Common myeloid progenitor, CD34-positive (primary cell): Measurements from ENCODE around the gene HSPA12B.

ENCODE experiments used
- CTCF ChIA-PET: fragments of 350-600 bp; sonication (Branson Sonifier 250); formaldehyde crosslinking; loops from one replicate; lab custom pipeline; 2021; ENCODE audit warnings: antibody characterized with exemption; lab: Charles Lee
- POLR2A ChIA-PET: fragments of 350-600 bp; sonication (Branson Sonifier 250); formaldehyde crosslinking; loops from one replicate; lab custom pipeline; 2021; ENCODE audit warnings: antibody characterized with exemption; lab: Charles Lee
- DNase-seq, 3 donors: peaks; one replicate each; pipeline versions ENCODE4 v3.0.0 to v3.0.0-alpha.2; 2013
- H3K27ac ChIP-seq, 2 experiments: 1 replicate in 1 of 2; 2 replicates in 1 of 2; pipeline ENCODE4 v1.7.0; 2013; ENCODE audit warnings: inconsistent platforms in 2 of 2, low read length in 2 of 2, mild to moderate bottlenecking in 2 of 2, low read depth in 1 of 2, moderate library complexity in 1 of 2; ENCODE audit not compliant: severe bottlenecking in 2 of 2, insufficient read depth in 1 of 2, poor library complexity in 1 of 2
- H3K27me3 ChIP-seq, 5 experiments: replicated peaks in 2 of 5; 1 replicate in 3 of 5; 2 replicates in 2 of 5; pipeline versions ENCODE4 v1.6.1 to v1.7.0; 2013; ENCODE audit warnings: low read length in 4 of 5, mild to moderate bottlenecking in 2 of 5, moderate library complexity in 2 of 5, inconsistent platforms in 1 of 5; ENCODE audit not compliant: insufficient read depth in 5 of 5, control insufficient read depth in 4 of 5
- H3K36me3 ChIP-seq, 4 experiments: 1 replicate in 2 of 4; 2 replicates in 2 of 4; pipeline versions ENCODE4 v1.6.1 to v1.7.0; 2013; ENCODE audit warnings: low read length in 3 of 4, control low read depth in 1 of 4, mild to moderate bottlenecking in 1 of 4; ENCODE audit not compliant: control insufficient read depth in 4 of 4, insufficient read depth in 4 of 4
- H3K4me1 ChIP-seq, 4 experiments: 1 replicate in 3 of 4; 2 replicates in 1 of 4; pipeline versions ENCODE4 v1.6.1 to v1.7.1; 2013; ENCODE audit warnings: low read length in 3 of 4, mild to moderate bottlenecking in 3 of 4, control low read depth in 1 of 4, inconsistent platforms in 1 of 4, moderate library complexity in 1 of 4; ENCODE audit not compliant: control insufficient read depth in 4 of 4, insufficient read depth in 4 of 4; ENCODE audit errors: control extremely low read depth in 1 of 4
- H3K4me3 ChIP-seq, 7 experiments: 1 replicate in 4 of 7; 2 replicates in 3 of 7; pipeline versions ENCODE4 v1.5.1 to v1.7.0; 2013; ENCODE audit warnings: mild to moderate bottlenecking in 7 of 7, low read length in 6 of 7, moderate library complexity in 6 of 7, inconsistent platforms in 2 of 7, low read depth in 2 of 7, control low read depth in 1 of 7; ENCODE audit not compliant: insufficient read depth in 4 of 7, control insufficient read depth in 1 of 7; ENCODE audit errors: extremely low read depth in 1 of 7
- H3K9me3 ChIP-seq, 5 experiments: 1 replicate in 4 of 5; 2 replicates in 1 of 5; pipeline versions ENCODE4 v1.6.1 to v1.7.1; 2013; ENCODE audit warnings: low read length in 4 of 5, mild to moderate bottlenecking in 2 of 5, inconsistent platforms in 1 of 5, low read depth in 1 of 5, moderate library complexity in 1 of 5; ENCODE audit not compliant: control insufficient read depth in 4 of 5, insufficient read depth in 2 of 5; ENCODE audit errors: control extremely low read depth in 1 of 5
- WGBS: methylation state at CpG from one replicate; pipeline ENCODE4 v1.1.5; 2013; ENCODE audit not compliant: insufficient coverage; 5-methylcytosine and 5-hydroxymethylcytosine counted together

The HSPA12B gene

GRCh38 chr20:3733119-3733995, 872 bp downstream of the HSPA12B start:
- DNase-seq = no peak
- WGBS = 96% methylated on average over 16 of the region's 20 CpGs
- POLR2A ChIA-PET = no interaction called here
- H3K27ac ChIP-seq = no peak overlapping the region
- H3K36me3 ChIP-seq = no peaks in the 10 kb centered on the region
- CTCF ChIA-PET = interaction anchor here (1.1 kb wide), 1 partner anchor 23 kb away, joined by 3 read pairs; no protein-coding TSS in a partner anchor
- H3K27me3 ChIP-seq = peaks cover 0 to 38% (median 16%) of the 10 kb centered on the region in 5 experiments
- no peaks in the 10 kb centered on the region for H3K9me3 ChIP-seq
- peaks cover 0 to 6% (median 2%) of the 10 kb centered on the region in 4 experiments for H3K4me1 ChIP-seq
- H3K4me3 ChIP-seq = no peak overlapping the region

- WGBS = 88% methylated on average over 9 of the region's 12 CpGs
- no peaks in the 10 kb centered on the region for H3K36me3 ChIP-seq
- H3K9me3 ChIP-seq = no peaks in the 10 kb centered on the region
- DNase-seq = no peak
- H3K27ac ChIP-seq = no peak overlapping the region
- POLR2A ChIA-PET = interaction anchor here (0.8 kb wide), 1 partner anchor 183 kb away, joined by 3 read pairs; no protein-coding TSS in a partner anchor
- H3K4me3 ChIP-seq = no peak overlapping the region
- peaks cover 0 to 29% (median 14%) of the 10 kb centered on the region in 5 experiments for H3K27me3 ChIP-seq
- CTCF ChIA-PET = interaction anchor here (1.1 kb wide), 1 partner anchor 24 kb away, joined by 3 read pairs; no protein-coding TSS in a partner anchor
- peaks cover 0 to 6% (median 2%) of the 10 kb centered on the region in 4 experiments for H3K4me1 ChIP-seq
These were observed 1.8 kb downstream of the HSPA12B start for GRCh38 chr20:3734111-3734843.

- Histone ChIP-seq H3K27me3 (peaks cover 0 to 28% (median 10%) of the 10 kb centered on the region in 5 experiments), H3K9me3 (no peaks in the 10 kb centered on the region), H3K4me1 (peaks cover 0 to 6% (median 2%) of the 10 kb centered on the region in 4 experiments), H3K27ac (no peak overlapping the region), H3K4me3 (no peak overlapping the region), H3K36me3 (no peaks in the 10 kb centered on the region)
- POLR2A ChIA-PET = no interaction called here
- 95% methylated on average over 4 of the region's 4 CpGs for WGBS
- CTCF ChIA-PET = interaction anchor here (1.1 to 2.1 kb wide), 5 partner anchors 12 to 25 kb away, joined by 3 to 11 read pairs (median 5); no protein-coding TSS in a partner anchor
- DNase-seq = no peak
These were observed 3.3 kb downstream of the HSPA12B start for GRCh38 chr20:3735768-3736167.

GRCh38 chr20:3738111-3739053, 5.9 kb downstream of the HSPA12B start:
- ChIA-PET CTCF (interaction anchor here (0.6 to 3.5 kb wide), 4 partner anchors 11 to 22 kb away, joined by 3 to 14 read pairs (median 11); no protein-coding TSS in a partner anchor), POLR2A (interaction anchor here (0.5 kb wide), 1 partner anchor 374 kb away, joined by 3 read pairs; no protein-coding TSS in a partner anchor)
- DNase-seq = no peak
- 86% methylated on average over 8 of the region's 11 CpGs for WGBS
- Histone ChIP-seq H3K9me3 (no peaks in the 10 kb centered on the region), H3K4me3 (no peak overlapping the region), H3K4me1 (no peaks in the 10 kb centered on the region), H3K27me3 (peaks cover 0 to 5% (median 4%) of the 10 kb centered on the region in 5 experiments), H3K27ac (no peak overlapping the region), H3K36me3 (no peaks in the 10 kb centered on the region)

GRCh38 chr20:3739054-3739925, 6.8 kb downstream of the HSPA12B start:
- no peak overlapping the region for H3K27ac ChIP-seq
- CTCF ChIA-PET = interaction anchor here (2.0 to 3.5 kb wide), 2 partner anchors 10 to 15 kb away, joined by 5 to 14 read pairs; no protein-coding TSS in a partner anchor
- no peak for DNase-seq

More at GRCh38 chr20:3739054-3739925, 6.8 kb downstream of the HSPA12B start:
- H3K27me3 ChIP-seq = peaks cover 0 to 2% (median 0%) of the 10 kb centered on the region in 5 experiments
- H3K4me1 ChIP-seq = no peaks in the 10 kb centered on the region
- no peaks in the 10 kb centered on the region for H3K36me3 ChIP-seq
- no peak overlapping the region for H3K4me3 ChIP-seq
- H3K9me3 ChIP-seq = no peaks in the 10 kb centered on the region
- POLR2A ChIA-PET = no interaction called here
- WGBS = 91% methylated on average over 19 of the region's 19 CpGs
